Right lobe of liver (tissue), 6 donors: Measurements from ENCODE around the gene TMA16. TPM values are rescaled to one million over a fixed set of nuclear protein-coding genes. Genes with fewer than 3 reads are reported as not detected.

Experiments used
- ATAC-seq, 4 donors: fragments of 200-7000 bp; cut with Tn5 transposase; one replicate each; pipeline ENCODE4 v1.9.1; 2020; ENCODE audit warnings: mild to moderate bottlenecking in 4 of 4, moderate library complexity in 4 of 4
- DNase-seq, 3 donors: peaks; one replicate each; pipeline ENCODE4 v3.0.0-alpha.2; 2020
- H3K27ac ChIP-seq, 3 donors: fragments of 200-600 bp; one replicate each; pipeline ENCODE4 v1.8.0; 2022
- H3K27me3 ChIP-seq, 2 donors: fragments of 200-600 bp; one replicate each; pipeline ENCODE4 v1.8.0; 2022
- H3K36me3 ChIP-seq, 4 donors: fragments of 200-600 bp; sonication (generic) in 1 of 4; one replicate each; pipeline versions ENCODE4 v1.5.1 to v1.8.0; 2017 to 2022; ENCODE audit warnings: control low read depth in 1 of 4
- H3K4me1 ChIP-seq, 4 donors: fragments of 200-600 bp; sonication (generic) in 1 of 4; one replicate each; pipeline versions ENCODE4 v1.5.1 to v1.8.0; 2017 to 2022; ENCODE audit warnings: control low read depth in 1 of 4
- H3K4me3 ChIP-seq, 3 donors: fragments of 200-600 bp; one replicate each; pipeline ENCODE4 v1.8.0; 2022
- H3K9me3 ChIP-seq, 4 donors: fragments of 200-600 bp; sonication (generic) in 1 of 4; one replicate each; pipeline versions ENCODE4 v1.5.1 to v1.8.0; 2017 to 2022; ENCODE audit warnings: control low read depth in 1 of 4
- CTCF ChIP-seq, 4 donors: fragments of 200-600 bp in 3 of 4; fragments of 450-650 bp in 1 of 4; IDR thresholded peaks; one replicate each; pipeline versions ENCODE4 v1.5.1 to v1.8.0; 2016 to 2022; ENCODE audit warnings: antibody characterized with exemption in 4 of 4, mild to moderate bottlenecking in 2 of 4
- POLR2A ChIP-seq: fragments of 450-650 bp; IDR thresholded peaks from one replicate; pipeline ENCODE4 v1.6.1; 2017; ENCODE audit warnings: antibody characterized with exemption, mild to moderate bottlenecking
- WGBS: methylation state at CpG from one replicate; pipeline ENCODE4 v1.1.6; 2018; ENCODE audit warnings: low coverage, low lambda C conversion rate; ENCODE audit not compliant: insufficient coverage; ENCODE audit errors: missing lambda C conversion rate; 5-methylcytosine and 5-hydroxymethylcytosine counted together
- intact Hi-C, 2 donors: fragments of 100-400 bp; cut with DNase I; formaldehyde crosslinking; loops; one replicate each; pipeline versions ENCODE4 v1.11.2 to v1.14.1; 2022
- total RNA-seq, 6 experiments: library from RNA; depleted of rRNA in 2 of 6; stranded (reverse); fragments of >200 nt in 2 of 6; fragmentation: NEBNext Ultra II Directional in 3 of 6; extraction: Animal tissue kit (Norgen Biotek cat#: 25700) in 3 of 6; gene quantifications; one replicate each; pipeline versions ENCODE4 v1.1.0 to v1.2.4, GENCODE V29; 2016 to 2023
- donor health status: DM: no; HTN: yes; CAD: no.
- donor health status: DM: no; HTN: no; CAD: no.
- donor health status: DM: no; HTN: no; CAD: no.
- donor health status: DM: no; HTN: yes; CAD: no.
- donor health status: DM: no; HTN: yes; CAD: no.

Gene TMA16
- total RNA-seq, 6 experiments from 2014 or later = 6.0 to 27.0 (median 11.9) TPM

- H3K4me1 ChIP-seq = no peaks in the 10 kb centered on the region
- WGBS = no CpG with 5 or more reads among the region's 3 CpGs
- DNase-seq (no peak), ATAC-seq (no peak)
- intact Hi-C loops = no loop called here
- H3K36me3 ChIP-seq = peaks cover 0 to 16% (median 9%) of the 10 kb centered on the region in 4 donors
- no peak for TF ChIP-seq POLR2A
- no peak for TF ChIP-seq CTCF (IDR thresholded peaks at IDR 0.05)
- H3K4me3 ChIP-seq = no peak overlapping the region
- H3K9me3 ChIP-seq = no peaks in the 10 kb centered on the region
- H3K27me3 ChIP-seq = no peaks in the 10 kb centered on the region
- H3K27ac ChIP-seq = no peak overlapping the region
Measured at GRCh38 chr4:163523791-163524365, 29.4 kb downstream of the TMA16 start.

- WGBS = 94% methylated on average over 3 of the region's 3 CpGs
- H3K4me1 ChIP-seq = no peaks in the 10 kb centered on the region
- ATAC-seq (no peak), DNase-seq (no peak)
- no peak for TF ChIP-seq POLR2A
- no peak for TF ChIP-seq CTCF (IDR thresholded peaks at IDR 0.05)
- H3K36me3 ChIP-seq = peaks cover 0 to 20% (median 6%) of the 10 kb centered on the region in 4 donors
- intact Hi-C loops = no loop called here
- H3K4me3 ChIP-seq = no peak overlapping the region
- H3K27ac ChIP-seq = no peak overlapping the region
- no peaks in the 10 kb centered on the region for H3K9me3 ChIP-seq
- no peaks in the 10 kb centered on the region for H3K27me3 ChIP-seq
Measured at GRCh38 chr4:163525982-163526381, 31.5 kb downstream of the TMA16 start.

- ATAC-seq (no peak), DNase-seq (no peak)
- Histone ChIP-seq H3K4me3 (no peak overlapping the region), H3K9me3 (no peaks in the 10 kb centered on the region), H3K4me1 (no peaks in the 10 kb centered on the region), H3K27me3 (no peaks in the 10 kb centered on the region), H3K27ac (no peak overlapping the region), H3K36me3 (peaks cover 0 to 22% (median 7%) of the 10 kb centered on the region in 4 donors)
- WGBS = 70% methylated on average over 2 of the region's 2 CpGs
- intact Hi-C loops = no loop called here
- TF ChIP-seq POLR2A (no peak), CTCF (IDR thresholded peaks at IDR 0.05) (no peak)
Measured at GRCh38 chr4:163527172-163527571, 32.7 kb downstream of the TMA16 start.

- intact Hi-C loops = no loop called here
- ATAC-seq = no peak
- H3K9me3 ChIP-seq = no peaks in the 10 kb centered on the region
Measured at GRCh38 chr4:163528653-163529052, 34.2 kb downstream of the TMA16 start.

More at GRCh38 chr4:163528653-163529052, 34.2 kb downstream of the TMA16 start:
- Histone ChIP-seq H3K27me3 (no peaks in the 10 kb centered on the region), H3K36me3 (peaks cover 0 to 22% (median 7%) of the 10 kb centered on the region in 4 donors), H3K4me3 (no peak overlapping the region), H3K4me1 (no peaks in the 10 kb centered on the region), H3K27ac (no peak overlapping the region)
- 95% methylated on average over 4 of the region's 4 CpGs for WGBS
- DNase-seq = no peak
- TF ChIP-seq POLR2A = no peak
- no peak for TF ChIP-seq CTCF (IDR thresholded peaks at IDR 0.05)
